ENCODE measurements around the gene FBXO41. TPM values are rescaled to one million over a fixed set of nuclear protein-coding genes. Genes with fewer than 3 reads are reported as not detected.

FBXO41 gene
- total RNA-seq, 1 experiment from 2014 or later: 12.1 TPM

DNA sequence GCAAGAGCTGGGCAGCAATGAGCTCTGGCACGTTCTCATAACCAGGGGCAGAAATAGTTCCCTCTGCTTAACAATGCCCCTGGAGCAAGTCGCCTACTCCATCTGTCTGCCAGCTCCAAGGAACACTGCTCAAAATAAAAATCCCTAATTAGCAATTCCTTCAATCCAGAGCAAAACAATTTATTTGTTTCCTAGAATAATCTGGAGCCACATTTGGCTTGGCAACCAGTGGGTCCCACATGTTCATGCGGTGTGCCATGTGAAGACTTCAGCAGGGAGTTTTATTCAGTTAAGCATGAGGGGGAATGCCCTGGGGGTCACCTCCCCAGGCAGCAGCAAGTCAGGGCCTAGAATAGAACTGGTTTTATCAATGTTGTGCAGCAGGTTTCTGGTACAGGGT lies 16.6 kb upstream of the FBXO41 start:
- Mint-ChIP-seq H3K9me3 (ENCODE audit: unreplicated experiment) (no peaks in the 10 kb centered on the region), H3K36me3 (ENCODE audit: insufficient read depth, unreplicated experiment) (no peaks in the 10 kb centered on the region), H3K27me3 (ENCODE audit: insufficient read depth, unreplicated experiment) (peaks cover 18% of the 10 kb centered on the region), H3K27ac (ENCODE audit: unreplicated experiment) (no peak overlapping the region), H3K4me3 (ENCODE audit: unreplicated experiment) (no peak overlapping the region), H3K4me1 (ENCODE audit: low read depth, unreplicated experiment) (no peaks in the 10 kb centered on the region)
- TF ChIP-seq, protein P1, sequence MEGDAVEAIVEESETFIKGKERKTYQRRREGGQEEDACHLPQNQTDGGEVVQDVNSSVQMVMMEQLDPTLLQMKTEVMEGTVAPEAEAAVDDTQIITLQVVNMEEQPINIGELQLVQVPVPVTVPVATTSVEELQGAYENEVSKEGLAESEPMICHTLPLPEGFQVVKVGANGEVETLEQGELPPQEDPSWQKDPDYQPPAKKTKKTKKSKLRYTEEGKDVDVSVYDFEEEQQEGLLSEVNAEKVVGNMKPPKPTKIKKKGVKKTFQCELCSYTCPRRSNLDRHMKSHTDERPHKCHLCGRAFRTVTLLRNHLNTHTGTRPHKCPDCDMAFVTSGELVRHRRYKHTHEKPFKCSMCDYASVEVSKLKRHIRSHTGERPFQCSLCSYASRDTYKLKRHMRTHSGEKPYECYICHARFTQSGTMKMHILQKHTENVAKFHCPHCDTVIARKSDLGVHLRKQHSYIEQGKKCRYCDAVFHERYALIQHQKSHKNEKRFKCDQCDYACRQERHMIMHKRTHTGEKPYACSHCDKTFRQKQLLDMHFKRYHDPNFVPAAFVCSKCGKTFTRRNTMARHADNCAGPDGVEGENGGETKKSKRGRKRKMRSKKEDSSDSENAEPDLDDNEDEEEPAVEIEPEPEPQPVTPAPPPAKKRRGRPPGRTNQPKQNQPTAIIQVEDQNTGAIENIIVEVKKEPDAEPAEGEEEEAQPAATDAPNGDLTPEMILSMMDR (IDR thresholded peaks at IDR 0.05; ENCODE audit: insufficient read depth in 1 of 2, low read depth in 1 of 2, low read length in 1 of 2, severe bottlenecking in 1 of 2, unreplicated experiment in 1 of 2): no peak
- Histone ChIP-seq H3K4me3 (ENCODE audit: low read depth, low read length) (no peak overlapping the region), H3K4me1 (no peaks in the 10 kb centered on the region), H3K27me3 (replicated peaks; ENCODE audit: control insufficient read depth, insufficient read depth, low read length) (peaks cover 1% of the 10 kb centered on the region), H3K36me3 (ENCODE audit: control insufficient read depth, insufficient read depth, low read length) (no peaks in the 10 kb centered on the region), H3K9me3 (no peaks in the 10 kb centered on the region)
- intact Hi-C loops (cut with micrococcal nuclease; ENCODE audit: unreplicated experiment): no loop called here
- BruUV-seq (replicated peaks): no TSS peak
- ChIA-PET CTCF (no interaction called here), POLR2A (no interaction called here)
- DNase-seq: no peak

DNA sequence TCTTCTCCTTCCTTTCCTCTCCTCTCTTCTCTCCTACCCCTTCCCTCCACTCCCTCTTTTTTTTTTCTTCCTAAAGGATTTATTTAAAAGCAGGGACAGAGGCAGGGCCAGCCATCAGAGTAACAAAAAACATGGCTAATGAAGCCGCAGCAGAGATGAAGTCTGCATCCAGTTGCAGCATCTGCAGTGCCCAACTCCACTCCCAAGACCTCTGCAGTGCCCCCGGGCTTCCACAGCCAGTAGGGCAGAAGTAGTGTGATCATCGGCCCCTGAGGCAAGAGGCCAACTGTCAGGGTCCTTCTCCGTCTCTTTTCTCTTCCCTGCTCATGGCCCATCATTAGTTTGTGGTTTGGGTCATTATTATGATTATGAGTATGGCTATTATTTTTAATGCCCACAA lies 13.3 kb upstream of the FBXO41 start:
- H3K9me3 Mint-ChIP-seq (ENCODE audit: unreplicated experiment): no peaks in the 10 kb centered on the region
- DNase-seq: no peak
- no peaks in the 10 kb centered on the region for H3K4me1 Mint-ChIP-seq (ENCODE audit: low read depth, unreplicated experiment)
- H3K27me3 ChIP-seq (replicated peaks; ENCODE audit: control insufficient read depth, insufficient read depth, low read length): peaks cover 1% of the 10 kb centered on the region
- TF ChIP-seq, protein P1 (IDR thresholded peaks at IDR 0.05; ENCODE audit: insufficient read depth in 1 of 2, low read depth in 1 of 2, low read length in 1 of 2, severe bottlenecking in 1 of 2, unreplicated experiment in 1 of 2): no peak
- ChIA-PET CTCF (interaction anchor here (0.7 kb wide), 1 partner anchor 410 kb away, joined by 3 read pairs; the partner anchor contains the start of gene SPR), POLR2A (no interaction called here)
- H3K36me3 Mint-ChIP-seq (ENCODE audit: insufficient read depth, unreplicated experiment): no peaks in the 10 kb centered on the region
- intact Hi-C loops (cut with micrococcal nuclease; ENCODE audit: unreplicated experiment): no loop called here
- H3K9me3 ChIP-seq: no peaks in the 10 kb centered on the region
- no peak overlapping the region for H3K4me3 ChIP-seq (ENCODE audit: low read depth, low read length)
- H3K27me3 Mint-ChIP-seq (ENCODE audit: insufficient read depth, unreplicated experiment): peaks cover 22% of the 10 kb centered on the region
- no peaks in the 10 kb centered on the region for H3K36me3 ChIP-seq (ENCODE audit: control insufficient read depth, insufficient read depth, low read length)
- no peak overlapping the region for H3K27ac Mint-ChIP-seq (ENCODE audit: unreplicated experiment)
- BruUV-seq (replicated peaks): no TSS peak
- no peak overlapping the region for H3K4me3 Mint-ChIP-seq (ENCODE audit: unreplicated experiment)
- H3K4me1 ChIP-seq: no peaks in the 10 kb centered on the region

DNA sequence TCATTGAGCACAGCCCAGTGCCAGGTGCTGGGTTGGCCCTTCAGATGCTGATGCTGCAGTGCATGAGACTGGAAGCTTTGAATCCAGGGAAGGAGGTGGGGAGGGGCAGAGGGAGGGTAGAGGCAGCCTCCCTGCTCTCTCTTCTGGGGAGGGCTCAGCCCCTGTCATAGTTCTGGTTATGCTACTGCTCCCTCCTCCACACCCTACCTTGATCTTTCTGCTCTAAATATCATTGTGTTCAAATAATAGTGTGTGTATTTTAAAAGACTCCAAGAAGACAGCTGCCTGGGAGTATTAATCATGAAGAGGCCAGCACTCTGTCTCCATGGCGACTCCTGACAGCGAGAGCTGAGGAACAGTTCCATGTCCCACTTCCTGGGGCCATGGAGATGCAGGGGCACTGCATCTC lies 12.9 kb upstream of the FBXO41 start:
- no peaks in the 10 kb centered on the region for H3K4me1 ChIP-seq
- ChIA-PET CTCF (interaction anchor here (0.7 kb wide), 1 partner anchor 410 kb away, joined by 3 read pairs; the partner anchor contains the start of gene SPR), POLR2A (no interaction called here)
- H3K36me3 Mint-ChIP-seq (ENCODE audit: insufficient read depth, unreplicated experiment): no peaks in the 10 kb centered on the region
- H3K4me1 Mint-ChIP-seq (ENCODE audit: low read depth, unreplicated experiment): no peaks in the 10 kb centered on the region
- H3K27ac Mint-ChIP-seq (ENCODE audit: unreplicated experiment): no peak overlapping the region
- no peaks in the 10 kb centered on the region for H3K9me3 ChIP-seq
- H3K4me3 Mint-ChIP-seq (ENCODE audit: unreplicated experiment): no peak overlapping the region
- DNase-seq: no peak
- H3K27me3 ChIP-seq (replicated peaks; ENCODE audit: control insufficient read depth, insufficient read depth, low read length): peaks cover 1% of the 10 kb centered on the region
- no peak overlapping the region for H3K4me3 ChIP-seq (ENCODE audit: low read depth, low read length)
- BruUV-seq (replicated peaks): no TSS peak
- intact Hi-C loops (cut with micrococcal nuclease; ENCODE audit: unreplicated experiment): no loop called here
- peaks cover 22% of the 10 kb centered on the region for H3K27me3 Mint-ChIP-seq (ENCODE audit: insufficient read depth, unreplicated experiment)
- H3K36me3 ChIP-seq (ENCODE audit: control insufficient read depth, insufficient read depth, low read length): no peaks in the 10 kb centered on the region
- TF ChIP-seq, protein P1 (IDR thresholded peaks at IDR 0.05; ENCODE audit: insufficient read depth in 1 of 2, low read depth in 1 of 2, low read length in 1 of 2, severe bottlenecking in 1 of 2, unreplicated experiment in 1 of 2): no peak
- H3K9me3 Mint-ChIP-seq (ENCODE audit: unreplicated experiment): no peaks in the 10 kb centered on the region
